Body of pancreas (tissue), 4 donors: Measurements from ENCODE around the gene SNCAIP.

Experiments
- POLR2A ChIP-seq, 3 donors: fragments of 450-650 bp; IDR thresholded peaks; one replicate each; pipeline ENCODE4 v1.6.1; 2016; ENCODE audit warnings: antibody characterized with exemption in 3 of 3, mild to moderate bottlenecking in 2 of 3
- TF ChIP-seq, protein P1 (sequence below), 7 experiments: fragments of 450-650 bp in 4 of 7; fragments of 200-600 bp in 3 of 7; sonication (generic) in 3 of 7; IDR thresholded peaks; one replicate each; pipeline ENCODE4 v1.5.1; 2016 to 2019; ENCODE audit warnings: antibody characterized with exemption in 7 of 7

GRCh38 chr5:122368510-122369251, 56.6 kb downstream of the SNCAIP start:
- no peak for TF ChIP-seq POLR2A (IDR thresholded peaks at IDR 0.05)
- TF ChIP-seq, protein P1, sequence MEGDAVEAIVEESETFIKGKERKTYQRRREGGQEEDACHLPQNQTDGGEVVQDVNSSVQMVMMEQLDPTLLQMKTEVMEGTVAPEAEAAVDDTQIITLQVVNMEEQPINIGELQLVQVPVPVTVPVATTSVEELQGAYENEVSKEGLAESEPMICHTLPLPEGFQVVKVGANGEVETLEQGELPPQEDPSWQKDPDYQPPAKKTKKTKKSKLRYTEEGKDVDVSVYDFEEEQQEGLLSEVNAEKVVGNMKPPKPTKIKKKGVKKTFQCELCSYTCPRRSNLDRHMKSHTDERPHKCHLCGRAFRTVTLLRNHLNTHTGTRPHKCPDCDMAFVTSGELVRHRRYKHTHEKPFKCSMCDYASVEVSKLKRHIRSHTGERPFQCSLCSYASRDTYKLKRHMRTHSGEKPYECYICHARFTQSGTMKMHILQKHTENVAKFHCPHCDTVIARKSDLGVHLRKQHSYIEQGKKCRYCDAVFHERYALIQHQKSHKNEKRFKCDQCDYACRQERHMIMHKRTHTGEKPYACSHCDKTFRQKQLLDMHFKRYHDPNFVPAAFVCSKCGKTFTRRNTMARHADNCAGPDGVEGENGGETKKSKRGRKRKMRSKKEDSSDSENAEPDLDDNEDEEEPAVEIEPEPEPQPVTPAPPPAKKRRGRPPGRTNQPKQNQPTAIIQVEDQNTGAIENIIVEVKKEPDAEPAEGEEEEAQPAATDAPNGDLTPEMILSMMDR (IDR thresholded peaks at IDR 0.05): no peak
